GM12874 (cell line): ENCODE data around the gene PMM2.

Experiments used
- TF ChIP-seq, protein P1 (sequence below): IDR thresholded peaks from 2 replicates; pipeline ENCODE4 v1.5.1; 2011; ENCODE audit warnings: low read depth, mild to moderate bottlenecking, control low read depth, low read length, moderate library complexity; ENCODE audit not compliant: insufficient read depth

PMM2 gene

DNA sequence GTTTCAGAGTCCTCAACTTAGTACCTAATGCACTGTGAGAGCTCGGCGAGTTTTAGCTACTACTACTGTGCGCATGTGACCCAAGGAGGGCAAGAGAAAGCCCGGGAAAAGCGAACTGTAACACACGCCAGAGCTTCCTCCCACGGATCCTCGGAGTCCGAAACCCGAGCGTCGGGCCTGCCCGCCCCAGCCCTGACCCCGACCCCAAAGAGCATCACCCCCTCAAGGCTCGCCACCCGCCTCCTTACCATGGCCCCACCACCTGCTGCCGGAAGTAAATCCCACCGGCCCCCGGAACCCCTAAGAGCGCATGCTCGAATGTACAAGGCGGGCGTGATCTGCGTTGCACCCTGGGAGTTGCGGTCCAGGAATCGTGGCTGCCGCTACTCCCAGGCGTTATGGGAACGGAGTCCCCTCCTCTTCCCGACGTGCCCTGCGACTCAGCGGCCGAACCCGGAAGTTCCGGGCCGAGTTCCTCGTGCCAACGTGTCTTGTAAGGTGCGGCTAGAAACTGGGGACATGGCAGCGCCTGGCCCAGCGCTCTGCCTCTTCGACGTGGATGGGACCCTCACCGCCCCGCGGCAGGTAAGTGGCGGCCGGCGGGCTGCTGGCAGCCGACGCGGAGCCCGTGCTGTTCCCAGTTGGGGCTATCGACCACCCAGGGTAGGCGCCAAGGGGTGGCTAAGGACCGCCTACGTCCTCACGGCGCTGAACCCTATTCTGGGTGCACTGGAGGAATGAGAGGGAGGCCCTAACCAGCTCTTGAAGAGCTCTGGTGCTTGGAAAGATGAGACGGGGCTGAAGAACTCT lies at the start of gene PMM2, which contains the start of gene TMEM186:
Gene PMM2 (plus strand): TSS at position 476 of the 810 bp plus-strand sequence. CDS start 44 bp downstream, at position 520.
Gene TMEM186 (minus strand): TSS at position 276 of the 810 bp plus-strand sequence. CDS start 25 bp downstream, at position 251.
- TF ChIP-seq, protein P1, sequence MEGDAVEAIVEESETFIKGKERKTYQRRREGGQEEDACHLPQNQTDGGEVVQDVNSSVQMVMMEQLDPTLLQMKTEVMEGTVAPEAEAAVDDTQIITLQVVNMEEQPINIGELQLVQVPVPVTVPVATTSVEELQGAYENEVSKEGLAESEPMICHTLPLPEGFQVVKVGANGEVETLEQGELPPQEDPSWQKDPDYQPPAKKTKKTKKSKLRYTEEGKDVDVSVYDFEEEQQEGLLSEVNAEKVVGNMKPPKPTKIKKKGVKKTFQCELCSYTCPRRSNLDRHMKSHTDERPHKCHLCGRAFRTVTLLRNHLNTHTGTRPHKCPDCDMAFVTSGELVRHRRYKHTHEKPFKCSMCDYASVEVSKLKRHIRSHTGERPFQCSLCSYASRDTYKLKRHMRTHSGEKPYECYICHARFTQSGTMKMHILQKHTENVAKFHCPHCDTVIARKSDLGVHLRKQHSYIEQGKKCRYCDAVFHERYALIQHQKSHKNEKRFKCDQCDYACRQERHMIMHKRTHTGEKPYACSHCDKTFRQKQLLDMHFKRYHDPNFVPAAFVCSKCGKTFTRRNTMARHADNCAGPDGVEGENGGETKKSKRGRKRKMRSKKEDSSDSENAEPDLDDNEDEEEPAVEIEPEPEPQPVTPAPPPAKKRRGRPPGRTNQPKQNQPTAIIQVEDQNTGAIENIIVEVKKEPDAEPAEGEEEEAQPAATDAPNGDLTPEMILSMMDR = no peak

DNA sequence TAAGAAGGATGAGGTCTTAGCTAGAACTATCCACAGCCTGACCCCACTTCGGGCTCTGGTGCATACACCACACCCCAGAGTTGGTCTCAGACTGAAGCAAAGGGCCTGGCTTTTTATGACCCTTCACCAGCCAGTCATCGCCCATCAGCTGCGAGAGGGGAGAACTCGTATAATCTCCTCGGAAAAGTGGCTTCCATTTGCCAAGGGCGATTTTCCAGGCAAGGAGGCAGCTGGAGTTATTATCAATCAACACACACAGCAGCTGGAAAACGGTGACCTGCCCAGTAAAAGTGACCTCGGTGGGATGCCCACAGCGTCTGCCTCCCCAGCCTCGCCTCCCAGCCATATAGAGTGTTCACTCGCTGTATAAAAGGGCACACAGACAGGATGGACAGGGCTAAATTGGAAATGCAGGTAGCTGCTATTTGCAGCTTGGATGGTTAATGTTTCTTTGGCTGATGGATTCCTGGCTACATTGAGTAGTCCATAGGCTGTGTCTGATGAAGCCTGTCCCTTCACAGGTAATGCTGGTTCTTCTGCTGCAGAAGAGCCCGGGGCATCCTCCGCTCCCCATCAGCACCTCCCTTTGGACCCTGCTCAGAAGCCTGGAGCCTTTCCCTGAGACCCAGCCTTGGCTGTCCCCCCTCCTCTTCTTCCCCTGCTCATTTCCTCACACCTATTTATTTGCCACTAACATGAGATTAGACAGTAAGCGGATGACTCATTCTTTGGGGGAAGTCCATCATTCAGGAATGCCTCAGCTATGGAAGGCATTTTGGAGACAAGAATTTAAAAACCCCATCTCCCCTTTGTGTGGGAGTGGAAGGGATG lies 45.9 kb upstream of the PMM2 start:
- TF ChIP-seq, protein P1 = no peak

DNA sequence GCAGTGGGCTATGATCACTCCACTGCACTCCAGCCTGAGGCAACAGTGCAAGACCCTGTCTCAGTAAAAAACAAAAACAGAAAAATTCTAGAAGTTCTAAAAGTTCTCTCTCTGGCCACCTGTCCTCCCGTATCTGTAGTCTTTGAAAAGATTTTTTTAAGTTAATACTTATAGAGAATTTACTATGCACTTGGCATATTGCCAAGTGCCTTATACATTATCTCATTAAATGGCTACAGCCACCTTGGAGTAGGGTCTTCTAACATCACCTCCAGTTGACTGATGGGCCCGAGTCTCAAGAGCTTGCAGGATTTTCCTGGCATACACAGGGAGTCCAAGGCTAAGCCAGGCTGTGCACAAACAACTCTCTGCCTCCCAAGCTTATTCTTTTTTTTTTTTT lies 44.9 kb upstream of the PMM2 start:
- TF ChIP-seq, protein P1 = no peak

DNA sequence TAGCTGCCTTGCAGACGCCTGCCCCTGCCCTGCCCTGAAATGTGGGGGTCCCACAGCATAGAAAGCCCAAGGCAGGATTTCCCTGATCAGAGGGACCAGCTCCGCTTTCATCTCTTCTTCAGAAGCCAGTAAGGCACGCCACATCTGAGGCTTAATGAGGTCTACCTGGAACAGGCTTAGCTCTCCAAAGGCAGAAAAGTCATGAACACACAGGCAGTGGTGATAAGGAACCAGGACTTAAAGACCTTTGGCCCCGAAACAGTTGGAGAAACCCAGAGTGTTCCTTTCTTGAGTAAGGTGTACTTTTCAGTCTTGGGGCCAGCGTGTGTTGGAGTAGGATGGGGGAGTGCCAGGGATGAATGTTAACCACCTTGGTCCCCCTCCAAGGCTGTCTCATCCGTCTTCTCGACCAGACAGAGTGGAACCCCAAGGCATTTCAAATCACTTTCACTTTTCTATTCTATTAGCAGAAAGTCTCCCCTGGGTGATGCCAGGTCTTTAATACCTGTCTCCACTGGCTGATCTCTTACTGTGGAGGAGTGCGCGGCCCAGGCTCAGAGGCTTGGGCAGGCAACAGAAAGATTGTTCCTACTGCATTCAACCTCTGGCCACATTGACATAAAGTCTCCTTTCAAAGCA lies 44.1 kb upstream of the PMM2 start:
- TF ChIP-seq, protein P1 = no peak

DNA sequence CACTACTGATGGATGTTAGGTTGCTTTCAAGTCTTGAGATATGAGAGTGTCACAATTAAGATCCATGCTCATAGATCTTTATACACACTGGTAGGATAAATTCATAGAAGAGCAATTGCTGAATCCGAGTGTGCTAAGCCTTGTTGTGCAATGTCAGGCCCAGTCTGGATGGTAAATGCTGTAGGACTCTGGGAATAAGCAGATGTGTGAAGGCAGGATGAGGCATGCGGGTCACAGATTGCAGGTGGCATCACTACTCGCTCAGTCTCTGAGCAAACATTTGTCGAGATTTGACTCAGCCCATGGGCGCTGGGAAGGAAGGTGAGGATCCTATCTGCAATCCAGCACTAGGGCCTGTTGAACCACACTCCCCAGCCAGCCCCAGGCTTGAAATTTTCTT lies 40.9 kb upstream of the PMM2 start:
- TF ChIP-seq, protein P1 = no peak

DNA sequence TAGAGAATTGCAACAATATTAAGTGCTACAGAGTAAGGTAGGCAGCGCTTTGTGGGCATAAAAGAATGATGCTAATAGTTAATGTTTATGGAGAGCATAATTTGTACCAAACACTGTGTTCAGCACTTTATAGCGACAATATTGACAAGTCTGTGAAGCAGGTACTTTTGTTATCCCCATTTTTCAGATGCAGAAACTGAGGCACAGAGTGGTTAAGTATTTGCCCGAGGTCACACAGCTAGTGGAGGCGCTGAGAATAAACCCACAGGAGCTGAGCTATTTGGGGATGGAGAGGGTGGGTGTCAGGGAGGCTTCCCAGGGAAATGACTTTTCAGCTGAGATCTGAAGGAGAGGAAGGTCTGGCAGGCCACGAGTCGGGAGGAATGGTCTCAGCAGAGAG lies 39.6 kb upstream of the PMM2 start:
- TF ChIP-seq, protein P1 = no peak

DNA sequence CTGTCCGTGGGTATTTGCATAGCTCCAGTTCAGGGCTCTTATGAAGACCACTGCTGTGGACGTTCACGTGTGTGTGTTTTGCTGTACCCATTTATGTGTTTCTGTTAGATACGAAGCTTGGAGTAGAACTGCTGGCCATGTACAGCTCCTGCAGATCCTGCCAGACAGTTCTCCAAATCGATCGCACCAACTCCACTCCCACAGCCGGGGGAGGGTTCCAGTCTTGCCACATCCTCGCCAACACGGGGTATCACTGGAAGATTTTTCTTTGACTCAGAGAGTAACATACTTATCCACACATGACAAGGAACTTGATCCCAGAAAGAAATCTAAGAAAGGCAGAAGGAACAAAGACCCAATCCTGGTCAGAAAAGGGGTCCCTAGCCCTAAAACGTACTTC lies 37.6 kb upstream of the PMM2 start:
- TF ChIP-seq, protein P1 = no peak
